ENCODE measurements around the gene KRT1.
"Not testable (repeated sequence)": the region's sequence is repeated elsewhere in the genome, so short reads cannot be mapped to it uniquely, and the experiment has no call there.

KRT1 gene

GRCh38 chr12:52680363-52680762, at the start of gene KRT1:
Gene KRT1 (minus strand): TSS chr12:52680407. CDS start chr12:52680348, 59 bp downstream.
- DNase-seq, result no peak

GRCh38 chr12:52729147-52729546, 48.9 kb upstream of the KRT1 start:
- DNase-seq, result no peak

- DNase-seq, result no peak
Observed at GRCh38 chr12:52728374-52728773, 48.2 kb upstream of the KRT1 start.

- DNase-seq, result no peak
Observed at GRCh38 chr12:52727037-52727436, 46.8 kb upstream of the KRT1 start.

GRCh38 chr12:52726451-52726850, 46.2 kb upstream of the KRT1 start:
- no peak for DNase-seq

GRCh38 chr12:52724384-52724783, 44.2 kb upstream of the KRT1 start:
- DNase-seq, result no peak

- no peak for DNase-seq
Observed at GRCh38 chr12:52722680-52723079, 42.5 kb upstream of the KRT1 start.

GRCh38 chr12:52721838-52722470, 41.7 kb upstream of the KRT1 start:
- no peak for DNase-seq

- DNase-seq, result no peak
Observed at GRCh38 chr12:52720365-52720886, 40.2 kb upstream of the KRT1 start.

GRCh38 chr12:52716061-52716460, 35.9 kb upstream of the KRT1 start:
- no peak for DNase-seq

GRCh38 chr12:52715416-52715815, 35.2 kb upstream of the KRT1 start:
- DNase-seq, result no peak

- DNase-seq, result no peak
Observed at GRCh38 chr12:52714887-52715281, 34.7 kb upstream of the KRT1 start.

GRCh38 chr12:52713960-52714886, 34.0 kb upstream of the KRT1 start:
- DNase-seq, result peak; percentile 4

GRCh38 chr12:52712122-52712521, 31.9 kb upstream of the KRT1 start:
- not testable (repeated sequence) for DNase-seq

GRCh38 chr12:52710730-52711129, 30.5 kb upstream of the KRT1 start:
- DNase-seq, result no peak

- no peak for DNase-seq
Observed at GRCh38 chr12:52708010-52708409, 27.8 kb upstream of the KRT1 start.

GRCh38 chr12:52704464-52704863, 24.3 kb upstream of the KRT1 start:
- DNase-seq, result no peak

- no peak for DNase-seq
Observed at GRCh38 chr12:52703878-52704277, 23.7 kb upstream of the KRT1 start.

GRCh38 chr12:52703424-52703823, 23.2 kb upstream of the KRT1 start, which contains the start of gene KRT77:
Gene KRT77 (minus strand): TSS chr12:52703524. CDS start chr12:52703434, 90 bp downstream.
- no peak for DNase-seq

- DNase-seq, result no peak
Observed at GRCh38 chr12:52702338-52702737, 22.1 kb upstream of the KRT1 start.

- DNase-seq, result no peak
Observed at GRCh38 chr12:52701281-52701680, 21.1 kb upstream of the KRT1 start.

- DNase-seq, result no peak
Observed at GRCh38 chr12:52699960-52700359, 19.8 kb upstream of the KRT1 start.

- DNase-seq, result no peak
Observed at GRCh38 chr12:52699373-52699772, 19.2 kb upstream of the KRT1 start.
